HepG2 (cell line): Measurements from ENCODE around the gene CD19. TPM values are rescaled to one million over a fixed set of nuclear protein-coding genes. Genes with fewer than 3 reads are reported as not detected.

ENCODE experiments used
- ATF7 ChIP-seq, 2 experiments: fragments of 450-650 bp in 1 of 2; sonication (generic) in 1 of 2; formaldehyde crosslinking in 1 of 2; IDR thresholded peaks; 2 replicates each; pipeline versions ENCODE4 v1.4.0 to v1.6.1; 2016 to 2020; ENCODE audit warnings: antibody characterized with exemption in 1 of 2, mild to moderate bottlenecking in 1 of 2, missing genetic modification reagents in 1 of 2
- CC2D1A ChIP-seq: sonication (generic); formaldehyde crosslinking; IDR thresholded peaks from 2 replicates; pipeline ENCODE4 v1.8.1; 2023; ENCODE audit warnings: mild to moderate bottlenecking, missing genetic modification reagents
- CHD4 ChIP-seq: fragments of 200-600 bp; sonication (generic); IDR thresholded peaks from 2 replicates; pipeline ENCODE4 v1.7.0; 2017; ENCODE audit warnings: mild to moderate bottlenecking, low read length, borderline replicate concordance
- DR1 ChIP-seq: sonication (generic); formaldehyde crosslinking; IDR thresholded peaks from 2 replicates; pipeline ENCODE4 v1.8.0; 2021; ENCODE audit warnings: mild to moderate bottlenecking, missing genetic modification reagents, inconsistent platforms
- FOSL2 ChIP-seq: sonication (generic); formaldehyde crosslinking; IDR thresholded peaks from 2 replicates; pipeline ENCODE4 v1.4.0; 2020; ENCODE audit warnings: missing genetic modification reagents
- GATAD2A ChIP-seq: IDR thresholded peaks from 2 replicates; pipeline ENCODE4 v1.6.1; 2016
- HNRNPL ChIP-seq: fragments of 200-400 bp; formaldehyde crosslinking; IDR thresholded peaks from 2 replicates; pipeline ENCODE4 v1.6.1; 2017; ENCODE audit warnings: mild to moderate bottlenecking, low read depth, low read length
- HOXA3 ChIP-seq: sonication (generic); formaldehyde crosslinking; IDR thresholded peaks from 2 replicates; pipeline ENCODE4 v1.5.0; 2020; ENCODE audit warnings: missing genetic modification reagents
- KDM4B ChIP-seq: sonication (generic); formaldehyde crosslinking; IDR thresholded peaks from 2 replicates; pipeline ENCODE4 v1.4.0; 2020; ENCODE audit warnings: missing genetic modification reagents
- MED13 ChIP-seq: sonication (generic); formaldehyde crosslinking; IDR thresholded peaks from 2 replicates; pipeline ENCODE4 v1.5.0; 2020; ENCODE audit warnings: missing genetic modification reagents
- MTF2 ChIP-seq: sonication (generic); formaldehyde crosslinking; IDR thresholded peaks from 2 replicates; pipeline ENCODE4 v1.5.0; 2020; ENCODE audit warnings: missing genetic modification reagents, borderline replicate concordance
- MYC ChIP-seq: sonication (generic); formaldehyde crosslinking; IDR thresholded peaks from 2 replicates; pipeline ENCODE4 v1.9.0; 2021; ENCODE audit warnings: missing genetic modification reagents, borderline replicate concordance
- PCBP2 ChIP-seq: fragments of 200-400 bp; formaldehyde crosslinking; optimal IDR thresholded peaks from 2 replicates; pipeline ENCODE3; 2018; ENCODE audit warnings: low read length, low read depth; ENCODE audit not compliant: poor library complexity, severe bottlenecking
- POLR2G ChIP-seq: fragments of 200-400 bp; formaldehyde crosslinking; IDR thresholded peaks from 2 replicates; pipeline ENCODE4 v1.6.1; 2018; ENCODE audit warnings: mild to moderate bottlenecking, low read depth, low read length, moderate library complexity
- SIN3A ChIP-seq: IDR thresholded peaks from 2 replicates; pipeline ENCODE4 v1.6.1; 2011; ENCODE audit warnings: low read depth, mild to moderate bottlenecking, control low read depth, low read length, borderline replicate concordance
- SMC3 ChIP-seq: IDR thresholded peaks from 2 replicates; pipeline ENCODE4 v1.6.1; 2011; ENCODE audit warnings: low read length, improper control_type of control experiment
- STAG1 ChIP-seq: sonication (generic); formaldehyde crosslinking; IDR thresholded peaks from 2 replicates; pipeline ENCODE4 v1.4.0; 2020; ENCODE audit warnings: missing genetic modification reagents
- TEAD2 ChIP-seq: sonication (generic); formaldehyde crosslinking; IDR thresholded peaks from 2 replicates; pipeline ENCODE4 v1.9.0; 2021; ENCODE audit warnings: missing genetic modification reagents
- ZNF124 ChIP-seq: sonication (generic); formaldehyde crosslinking; IDR thresholded peaks from 2 replicates; pipeline ENCODE4 v1.4.0; 2020; ENCODE audit warnings: missing genetic modification reagents
- ZNF274 ChIP-seq: sonication (generic); formaldehyde crosslinking; IDR thresholded peaks from 2 replicates; pipeline ENCODE4 v1.5.1; 2020; ENCODE audit warnings: mild to moderate bottlenecking, missing genetic modification reagents
- ZNF414 ChIP-seq: sonication (generic); formaldehyde crosslinking; IDR thresholded peaks from 2 replicates; pipeline ENCODE4 v1.5.0; 2020; ENCODE audit warnings: missing genetic modification reagents
- ZNF629 ChIP-seq: sonication (generic); formaldehyde crosslinking; conservative IDR thresholded peaks from 2 replicates; pipeline ENCODE4 v1.5.0; 2020; ENCODE audit warnings: missing genetic modification reagents
- ZNF672 ChIP-seq: sonication (generic); formaldehyde crosslinking; IDR thresholded peaks from 2 replicates; pipeline ENCODE4 v1.8.1; 2022; ENCODE audit warnings: missing genetic modification reagents
- polyA plus RNA-seq, 8 experiments: library from polyadenylated mRNA; depleted of rRNA in 3 of 8; stranded (reverse) in 7 of 8; unstranded in 1 of 8; fragments of >200 nt; fragmentation: Illumina TruSeq in 4 of 8; extraction: Trizol in 4 of 8; gene quantifications; 2 replicates each; pipeline versions ENCODE4 v1.2.1 to v1.2.3, GENCODE V29; 2011 to 2016; ENCODE audit warnings: low read depth in 4 of 8, missing spikeins in 1 of 8, mixed read lengths in 1 of 8; ENCODE audit not compliant: insufficient read depth in 1 of 8
- total RNA-seq, 5 experiments: library from RNA; depleted of rRNA; stranded (reverse); fragments of >200 nt; fragmentation: Illumina TruSeq; extraction: Trizol; gene quantifications; 2 replicates each; pipeline ENCODE4 v1.2.3, GENCODE V29; 2016; ENCODE audit warnings: low read depth in 1 of 5
- TF ChIP-seq, protein P1 (sequence below): sonication (generic); formaldehyde crosslinking; IDR thresholded peaks from 2 replicates; pipeline ENCODE4 v1.8.1; 2023; ENCODE audit warnings: missing genetic modification reagents, mild to moderate bottlenecking, borderline replicate concordance
- TF ChIP-seq, protein P2 (sequence below): sonication (generic); formaldehyde crosslinking; conservative IDR thresholded peaks from 2 replicates; pipeline ENCODE4 v1.8.1; 2023; ENCODE audit warnings: missing genetic modification reagents
- TF ChIP-seq, protein P3 (sequence below): sonication (generic); formaldehyde crosslinking; IDR thresholded peaks from 2 replicates; pipeline ENCODE4 v1.5.1; 2020; ENCODE audit warnings: missing genetic modification reagents, mild to moderate bottlenecking, borderline replicate concordance

The CD19 gene
- total and polyA plus RNA-seq, 2 of the 13 experiments (the other 11 are each of a cell fraction or from before 2014, with no cell fraction given) = 0.55 to 1.1 TPM

DNA sequence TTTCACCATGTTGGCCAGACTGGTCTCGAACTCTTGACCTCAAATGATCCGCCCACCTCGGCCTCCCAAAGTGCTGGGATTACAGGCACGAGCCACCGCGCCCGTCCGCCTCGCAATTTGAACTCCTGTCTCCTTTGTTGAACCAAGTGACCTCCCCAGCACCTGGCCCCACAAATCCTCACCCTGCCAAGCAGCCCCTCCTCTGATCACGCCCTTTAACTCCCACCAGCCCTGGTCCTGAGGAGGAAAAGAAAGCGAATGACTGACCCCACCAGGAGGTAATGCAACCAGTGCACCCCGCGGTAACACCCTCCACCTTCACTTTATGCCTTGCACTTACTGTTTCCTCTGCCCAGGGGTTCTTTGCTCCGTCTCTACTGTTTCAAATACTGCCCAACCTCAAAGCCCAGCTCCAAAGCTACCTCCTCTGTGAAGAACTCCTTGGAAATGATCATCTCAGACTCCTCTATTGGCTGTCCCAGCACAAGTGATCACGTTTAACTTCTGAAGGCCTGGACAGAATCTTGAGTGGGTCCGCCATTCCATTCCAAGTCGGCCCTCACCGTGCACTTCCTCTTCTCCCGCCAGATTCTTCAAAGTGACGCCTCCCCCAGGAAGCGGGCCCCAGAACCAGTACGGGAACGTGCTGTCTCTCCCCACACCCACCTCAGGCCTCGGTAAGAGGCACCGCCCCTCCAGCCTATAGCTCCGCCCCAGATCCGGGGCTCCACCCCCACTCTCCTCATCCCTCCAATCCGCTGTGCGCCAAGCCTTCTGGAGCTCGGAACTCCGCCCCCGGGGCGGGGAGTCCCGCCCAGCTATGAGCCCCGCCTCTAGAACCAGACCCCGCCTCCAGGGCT is 4.4 kb downstream of the CD19 start (continued):
- TF ChIP-seq ATF7 (IDR thresholded peaks at IDR 0.05) (no peak), ATF7 (CRISPR knock-in tag; IDR thresholded peaks at IDR 0.05) (peak; percentile 75; the same call in 1 of the 2 replicates), HNRNPL (no peak), ZNF629 (0 out of 2 replicates have a peak, but pooled peaks have one; percentile 9), CC2D1A (CRISPR knock-in tag) (no peak), ZNF274 (CRISPR knock-in tag) (no peak; the same call in 1 of the 2 replicates), DR1 (CRISPR knock-in tag) (no peak; the same call in 1 of the 2 replicates), CHD4 (no peak), ZNF672 (CRISPR knock-in tag) (no peak), TEAD2 (CRISPR knock-in tag) (no peak), MED13 (CRISPR knock-in tag) (no peak), FOSL2 (CRISPR knock-in tag) (no peak), MTF2 (CRISPR knock-in tag) (no peak), STAG1 (no peak; the same call in 1 of the 2 replicates), SIN3A (peak; percentile 53; the same call in 1 of the 2 replicates), POLR2G (0 out of 2 replicates have a peak, but pooled peaks have one; percentile 45), ZNF124 (CRISPR knock-in tag) (peak; percentile 55; the same call in 1 of the 2 replicates), KDM4B (CRISPR knock-in tag) (no peak), SMC3 (no peak), GATAD2A (no peak), ZNF414 (CRISPR knock-in tag) (peak; percentile 56; the same call in 1 of the 2 replicates), HOXA3 (CRISPR knock-in tag) (no peak; the same call in 1 of the 2 replicates), MYC (peak; percentile 39; the same call in 1 of the 2 replicates), PCBP2 (no peak)
- TF ChIP-seq, protein P1, sequence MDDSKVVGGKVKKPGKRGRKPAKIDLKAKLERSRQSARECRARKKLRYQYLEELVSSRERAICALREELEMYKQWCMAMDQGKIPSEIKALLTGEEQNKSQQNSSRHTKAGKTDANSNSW (CRISPR knock-in tag) = no peak
- TF ChIP-seq, protein P2, sequence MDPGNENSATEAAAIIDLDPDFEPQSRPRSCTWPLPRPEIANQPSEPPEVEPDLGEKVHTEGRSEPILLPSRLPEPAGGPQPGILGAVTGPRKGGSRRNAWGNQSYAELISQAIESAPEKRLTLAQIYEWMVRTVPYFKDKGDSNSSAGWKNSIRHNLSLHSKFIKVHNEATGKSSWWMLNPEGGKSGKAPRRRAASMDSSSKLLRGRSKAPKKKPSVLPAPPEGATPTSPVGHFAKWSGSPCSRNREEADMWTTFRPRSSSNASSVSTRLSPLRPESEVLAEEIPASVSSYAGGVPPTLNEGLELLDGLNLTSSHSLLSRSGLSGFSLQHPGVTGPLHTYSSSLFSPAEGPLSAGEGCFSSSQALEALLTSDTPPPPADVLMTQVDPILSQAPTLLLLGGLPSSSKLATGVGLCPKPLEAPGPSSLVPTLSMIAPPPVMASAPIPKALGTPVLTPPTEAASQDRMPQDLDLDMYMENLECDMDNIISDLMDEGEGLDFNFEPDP (CRISPR knock-in tag) = no peak
- TF ChIP-seq, protein P3, sequence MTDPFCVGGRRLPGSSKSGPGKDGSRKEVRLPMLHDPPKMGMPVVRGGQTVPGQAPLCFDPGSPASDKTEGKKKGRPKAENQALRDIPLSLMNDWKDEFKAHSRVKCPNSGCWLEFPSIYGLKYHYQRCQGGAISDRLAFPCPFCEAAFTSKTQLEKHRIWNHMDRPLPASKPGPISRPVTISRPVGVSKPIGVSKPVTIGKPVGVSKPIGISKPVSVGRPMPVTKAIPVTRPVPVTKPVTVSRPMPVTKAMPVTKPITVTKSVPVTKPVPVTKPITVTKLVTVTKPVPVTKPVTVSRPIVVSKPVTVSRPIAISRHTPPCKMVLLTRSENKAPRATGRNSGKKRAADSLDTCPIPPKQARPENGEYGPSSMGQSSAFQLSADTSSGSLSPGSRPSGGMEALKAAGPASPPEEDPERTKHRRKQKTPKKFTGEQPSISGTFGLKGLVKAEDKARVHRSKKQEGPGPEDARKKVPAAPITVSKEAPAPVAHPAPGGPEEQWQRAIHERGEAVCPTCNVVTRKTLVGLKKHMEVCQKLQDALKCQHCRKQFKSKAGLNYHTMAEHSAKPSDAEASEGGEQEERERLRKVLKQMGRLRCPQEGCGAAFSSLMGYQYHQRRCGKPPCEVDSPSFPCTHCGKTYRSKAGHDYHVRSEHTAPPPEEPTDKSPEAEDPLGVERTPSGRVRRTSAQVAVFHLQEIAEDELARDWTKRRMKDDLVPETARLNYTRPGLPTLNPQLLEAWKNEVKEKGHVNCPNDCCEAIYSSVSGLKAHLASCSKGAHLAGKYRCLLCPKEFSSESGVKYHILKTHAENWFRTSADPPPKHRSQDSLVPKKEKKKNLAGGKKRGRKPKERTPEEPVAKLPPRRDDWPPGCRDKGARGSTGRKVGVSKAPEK (CRISPR knock-in tag) = no peak
